CD14-positive monocyte (primary cell): Measurements from ENCODE around the gene WNT9B. TPM values are rescaled to one million over a fixed set of nuclear protein-coding genes. Genes with fewer than 3 reads are reported as not detected.

ENCODE experiments used
- DNase-seq, 3 donors: peaks; one replicate each; pipeline ENCODE4 v3.0.0-alpha.2; 2011 to 2022
- H2AFZ ChIP-seq: 2 replicates; pipeline ENCODE4 v1.6.0; 2012; ENCODE audit warnings: mild to moderate bottlenecking, low read depth, low read length, inconsistent platforms; ENCODE audit not compliant: insufficient read depth, poor library complexity, severe bottlenecking
- H3K27ac ChIP-seq, 2 donors: 1 replicate in 1 of 2; 2 replicates in 1 of 2; pipeline ENCODE4 v1.5.1; 2012 to 2013; ENCODE audit warnings: low read length in 2 of 2, control low read depth in 1 of 2, inconsistent platforms in 1 of 2, low read depth in 1 of 2, mild to moderate bottlenecking in 1 of 2
- H3K27me3 ChIP-seq, 2 donors: one replicate each; pipeline versions ENCODE4 v1.6.0 to v1.6.1; 2011 to 2013; ENCODE audit warnings: low read length in 2 of 2; ENCODE audit not compliant: control insufficient read depth in 2 of 2, insufficient read depth in 2 of 2
- H3K36me3 ChIP-seq, 2 donors: replicated peaks in 1 of 2; 1 replicate in 1 of 2; 2 replicates in 1 of 2; pipeline versions ENCODE4 v1.5.1 to v1.6.1; 2012 to 2013; ENCODE audit warnings: low read length in 2 of 2, control low read depth in 1 of 2, inconsistent platforms in 1 of 2, mild to moderate bottlenecking in 1 of 2; ENCODE audit not compliant: insufficient read depth in 2 of 2, control insufficient read depth in 1 of 2
- H3K4me1 ChIP-seq, 2 donors: 1 replicate in 1 of 2; 2 replicates in 1 of 2; pipeline versions ENCODE4 v1.5.1 to v1.6.1; 2012 to 2013; ENCODE audit warnings: low read length in 2 of 2, control low read depth in 1 of 2, inconsistent platforms in 1 of 2, mild to moderate bottlenecking in 1 of 2, moderate library complexity in 1 of 2; ENCODE audit not compliant: insufficient read depth in 2 of 2, control insufficient read depth in 1 of 2
- H3K4me2 ChIP-seq: replicated peaks from 2 replicates; pipeline ENCODE3; 2012; ENCODE audit warnings: low read length, moderate library complexity, mild to moderate bottlenecking; ENCODE audit not compliant: poor library complexity, severe bottlenecking; ENCODE audit errors: extremely low read depth
- H3K4me3 ChIP-seq, 3 experiments: fragments of 200-600 bp in 1 of 3; sonication (generic) in 1 of 3; replicated peaks in 1 of 3; 1 replicate in 2 of 3; 2 replicates in 1 of 3; pipeline ENCODE4 v1.5.1; 2011 to 2013; ENCODE audit warnings: low read length in 3 of 3, mild to moderate bottlenecking in 3 of 3, control low read depth in 2 of 3, low read depth in 2 of 3, inconsistent platforms in 1 of 3, moderate library complexity in 1 of 3
- H3K79me2 ChIP-seq: 2 replicates; pipeline ENCODE4 v1.6.0; 2012; ENCODE audit warnings: mild to moderate bottlenecking, control low read depth, inconsistent platforms, low read length, moderate library complexity; ENCODE audit not compliant: insufficient read depth
- H3K9ac ChIP-seq: 2 replicates; pipeline ENCODE4 v1.6.0; 2017; ENCODE audit warnings: low read length, mild to moderate bottlenecking; ENCODE audit not compliant: insufficient read depth, poor library complexity, severe bottlenecking
- H3K9me3 ChIP-seq, 2 donors: replicated peaks in 1 of 2; 1 replicate in 1 of 2; 2 replicates in 1 of 2; pipeline versions ENCODE4 v1.5.1 to v1.6.1; 2012 to 2013; ENCODE audit warnings: low read length in 2 of 2, control low read depth in 1 of 2; ENCODE audit not compliant: control insufficient read depth in 1 of 2, insufficient read depth in 1 of 2
- H4K20me1 ChIP-seq: 2 replicates; pipeline ENCODE4 v1.6.0; 2012; ENCODE audit warnings: mild to moderate bottlenecking, low read length, control low read depth, moderate library complexity; ENCODE audit not compliant: insufficient read depth
- H3K27ac Mint-ChIP-seq, 7 donors: one replicate each; pipeline ENCODE4 v1.8.0; 2020; ENCODE audit warnings: mild to moderate bottlenecking in 7 of 7, mixed read lengths in 7 of 7, moderate library complexity in 6 of 7, inconsistent platforms in 2 of 7
- H3K27me3 Mint-ChIP-seq, 3 donors: one replicate each; pipeline ENCODE4 v1.8.0; 2021 to 2022; ENCODE audit warnings: low read depth in 3 of 3, mild to moderate bottlenecking in 3 of 3, mixed read lengths in 3 of 3, moderate library complexity in 3 of 3, inconsistent platforms in 1 of 3
- H3K36me3 Mint-ChIP-seq, 2 donors: one replicate each; pipeline ENCODE4 v1.8.0; 2020; ENCODE audit warnings: mixed read lengths in 2 of 2, inconsistent platforms in 1 of 2, mild to moderate bottlenecking in 1 of 2
- H3K4me1 Mint-ChIP-seq: one replicate; pipeline ENCODE4 v1.8.0; 2020; ENCODE audit warnings: mild to moderate bottlenecking, mixed read lengths
- H3K4me3 Mint-ChIP-seq, 2 donors: one replicate each; pipeline ENCODE4 v1.8.0; 2020; ENCODE audit warnings: mild to moderate bottlenecking in 2 of 2, mixed read lengths in 2 of 2, moderate library complexity in 1 of 2
- H3K9me3 Mint-ChIP-seq, 7 donors: one replicate each; pipeline ENCODE4 v1.8.0; 2020 to 2022; ENCODE audit warnings: mixed read lengths in 7 of 7, mild to moderate bottlenecking in 6 of 7, moderate library complexity in 6 of 7, inconsistent platforms in 2 of 7
- CTCF ChIP-seq: fragments of 200-600 bp; IDR thresholded peaks from one replicate; pipeline ENCODE4 v1.8.0; 2022; ENCODE audit warnings: antibody characterized with exemption, mild to moderate bottlenecking
- WGBS: methylation state at CpG from one replicate; pipeline ENCODE4 v1.1.5; 2013; ENCODE audit warnings: missing lambda C conversion rate; ENCODE audit not compliant: insufficient coverage; 5-methylcytosine and 5-hydroxymethylcytosine counted together
- intact Hi-C, 2 donors: fragments of 100-400 bp; cut with micrococcal nuclease; formaldehyde crosslinking; loops; one replicate each; pipeline versions ENCODE4 v1.15.0 to v1.15.1; 2023
- polyA plus RNA-seq, 3 donors: library from polyadenylated mRNA; depleted of rRNA in 1 of 3; unstranded in 2 of 3; stranded (reverse) in 1 of 3; fragments of 300-500 nt in 2 of 3; fragments of >200 nt in 1 of 3; fragmentation: Illumina TruSeq in 2 of 3; gene quantifications; 1 replicate in 2 of 3; 2 replicates in 1 of 3; pipeline ENCODE4 v1.2.3, GENCODE V29; 2012 to 2021

Gene WNT9B
- polyA plus RNA-seq, 3 donors, result 0.19 TPM; not detected in 2

GRCh38 chr17:46869296-46869695, 17.9 kb downstream of the WNT9B start:
- Histone ChIP-seq H3K79me2 (no peaks in the 10 kb centered on the region), H3K9me3 (no peaks in the 10 kb centered on the region), H3K9ac (no peak overlapping the region), H3K27ac (no peak overlapping the region), H3K4me3 (no peak overlapping the region), H3K4me1 (no peaks in the 10 kb centered on the region), H4K20me1 (no peaks in the 10 kb centered on the region), H2AFZ (no peak overlapping the region), H3K4me2 (no peak overlapping the region), H3K27me3 (peaks cover 0 to 3% of the 10 kb centered on the region in 2 donors), H3K36me3 (no peaks in the 10 kb centered on the region)
- whole genome bisulfite sequencing, result 90% methylated on average over 2 of the region's 7 CpGs
- Mint-ChIP-seq H3K4me1 (peaks cover 3% of the 10 kb centered on the region), H3K27ac (no peak overlapping the region), H3K36me3 (no peaks in the 10 kb centered on the region), H3K9me3 (peaks cover 0 to 4% (median 0%) of the 10 kb centered on the region in 7 donors), H3K27me3 (peaks cover 10 to 22% (median 13%) of the 10 kb centered on the region in 3 donors), H3K4me3 (no peak overlapping the region)
- intact Hi-C loops, result no loop called here
- no peak for DNase-seq
- TF ChIP-seq CTCF, result no peak

GRCh38 chr17:46869975-46870803, 18.8 kb downstream of the WNT9B start:
- Mint-ChIP-seq H3K9me3 (peaks cover 0 to 4% (median 0%) of the 10 kb centered on the region in 7 donors), H3K4me3 (no peak overlapping the region), H3K27me3 (peaks cover 7 to 15% (median 8%) of the 10 kb centered on the region in 3 donors), H3K27ac (no peak overlapping the region), H3K4me1 (peaks cover 9% of the 10 kb centered on the region), H3K36me3 (no peaks in the 10 kb centered on the region)
- Histone ChIP-seq H3K9me3 (no peaks in the 10 kb centered on the region), H3K36me3 (no peaks in the 10 kb centered on the region), H3K4me2 (no peak overlapping the region), H3K4me3 (no peak overlapping the region), H3K79me2 (no peaks in the 10 kb centered on the region), H3K27ac (no peak overlapping the region), H4K20me1 (no peaks in the 10 kb centered on the region), H3K27me3 (peaks cover 0 to 2% of the 10 kb centered on the region in 2 donors), H2AFZ (no peak overlapping the region), H3K9ac (no peak overlapping the region), H3K4me1 (peaks cover 5 to 6% of the 10 kb centered on the region in 2 donors)
- WGBS, result 93% methylated on average over 6 of the region's 9 CpGs
- DNase-seq, result no peak
- intact Hi-C loops, result no loop called here
- TF ChIP-seq CTCF, result no peak
